ENCODE data around the gene ATXN2. TPM values are rescaled to one million over a fixed set of nuclear protein-coding genes. Genes with fewer than 3 reads are reported as not detected.
"Not testable (repeated sequence)": the region's sequence is repeated elsewhere in the genome, so short reads cannot be mapped to it uniquely, and the experiment has no call there.

The ATXN2 gene
- total RNA-seq, 1 experiment from 2014 or later: 17.2 TPM

DNA sequence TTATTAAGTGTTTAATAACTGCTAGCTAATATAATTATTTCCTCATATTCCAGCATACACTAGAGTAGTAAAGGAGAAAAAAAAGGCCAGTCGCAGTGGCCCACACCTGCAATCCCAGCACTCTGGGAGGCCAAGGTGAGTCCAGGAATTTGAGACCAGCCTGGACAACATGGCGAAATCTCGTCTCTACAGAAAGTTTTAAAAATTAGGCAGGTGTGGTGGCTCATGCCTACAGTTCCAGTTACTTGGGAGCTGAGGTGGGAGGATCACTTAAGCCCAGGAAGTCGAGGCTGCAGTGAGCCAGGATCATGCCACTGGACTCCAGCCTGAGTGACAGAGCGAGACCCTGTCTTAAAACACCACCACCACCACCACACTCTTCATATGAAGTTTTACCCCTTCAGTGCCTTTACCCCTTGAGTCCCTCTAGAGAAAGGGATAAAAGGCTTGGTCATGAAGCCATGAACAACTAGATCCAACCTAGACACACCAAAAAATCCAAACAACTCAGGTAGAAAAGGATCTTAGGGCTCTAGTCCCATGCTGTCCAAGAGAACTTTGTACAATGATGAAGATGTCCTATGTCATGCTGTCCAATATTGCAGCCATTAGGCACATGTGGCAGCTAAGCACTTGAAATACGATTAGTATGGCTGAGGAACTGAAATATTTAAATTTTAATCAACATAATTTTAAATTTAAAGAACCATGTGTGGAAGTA is 29.6 kb downstream of the ATXN2 start:
- ATAC-seq (peak; percentile 5; the same call in 1 of the 2 replicates), DNase-seq (no peak)
- CTCF ChIA-PET: no interaction called here
- Histone ChIP-seq H4K20me1 (ENCODE audit: low read length) (no peaks in the 10 kb centered on the region), H3K27me3 (ENCODE audit: low read length) (no peaks in the 10 kb centered on the region), H3K27ac (ENCODE audit: low read length) (peak overlapping the region; percentile 77), H3K4me1 (ENCODE audit: insufficient read depth, low read length) (peaks cover 33% of the 10 kb centered on the region), H3K36me3 (ENCODE audit: low read depth, low read length) (no peaks in the 10 kb centered on the region; the same call in 1 of the 2 replicates), H2AFZ (ENCODE audit: low read length) (no peak overlapping the region), H3K4me2 (ENCODE audit: low read length) (peak overlapping the region; percentile 77), H3F3A (ENCODE audit: low read length, unreplicated experiment) (no peaks in the 10 kb centered on the region), H3K9me2 (replicated peaks; ENCODE audit: low read length) (no peaks in the 10 kb centered on the region), H3K79me2 (ENCODE audit: low read length) (peaks cover 92% of the 10 kb centered on the region), H3K9me3 (ENCODE audit: low read length) (no peaks in the 10 kb centered on the region), H3K9ac (ENCODE audit: low read length) (no peak overlapping the region), H3K4me3 (ENCODE audit: low read length) (peak overlapping the region; percentile 4; the same call in 1 of the 2 replicates)
- BruUV-seq (replicated peaks): no TSS peak
- TF ChIP-seq EZH2 (IDR thresholded peaks at IDR 0.05; ENCODE audit: low read length, unreplicated experiment): no peak
- TF ChIP-seq, protein P1, sequence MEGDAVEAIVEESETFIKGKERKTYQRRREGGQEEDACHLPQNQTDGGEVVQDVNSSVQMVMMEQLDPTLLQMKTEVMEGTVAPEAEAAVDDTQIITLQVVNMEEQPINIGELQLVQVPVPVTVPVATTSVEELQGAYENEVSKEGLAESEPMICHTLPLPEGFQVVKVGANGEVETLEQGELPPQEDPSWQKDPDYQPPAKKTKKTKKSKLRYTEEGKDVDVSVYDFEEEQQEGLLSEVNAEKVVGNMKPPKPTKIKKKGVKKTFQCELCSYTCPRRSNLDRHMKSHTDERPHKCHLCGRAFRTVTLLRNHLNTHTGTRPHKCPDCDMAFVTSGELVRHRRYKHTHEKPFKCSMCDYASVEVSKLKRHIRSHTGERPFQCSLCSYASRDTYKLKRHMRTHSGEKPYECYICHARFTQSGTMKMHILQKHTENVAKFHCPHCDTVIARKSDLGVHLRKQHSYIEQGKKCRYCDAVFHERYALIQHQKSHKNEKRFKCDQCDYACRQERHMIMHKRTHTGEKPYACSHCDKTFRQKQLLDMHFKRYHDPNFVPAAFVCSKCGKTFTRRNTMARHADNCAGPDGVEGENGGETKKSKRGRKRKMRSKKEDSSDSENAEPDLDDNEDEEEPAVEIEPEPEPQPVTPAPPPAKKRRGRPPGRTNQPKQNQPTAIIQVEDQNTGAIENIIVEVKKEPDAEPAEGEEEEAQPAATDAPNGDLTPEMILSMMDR (conservative IDR thresholded peaks at IDR 0.05; ENCODE audit: low read depth, low read length): no peak
- TF ChIP-seq EZH2phosphoT487 (IDR thresholded peaks at IDR 0.05; ENCODE audit: borderline replicate concordance, low read length): no peak
- intact Hi-C loops (cut with micrococcal nuclease): no loop called here
- POLR2A ChIA-PET (ENCODE audit: unreplicated experiment): interaction anchor here (0.6 kb wide), 1 partner anchor 15 kb away, joined by 3 read pairs; no protein-coding TSS in a partner anchor

DNA sequence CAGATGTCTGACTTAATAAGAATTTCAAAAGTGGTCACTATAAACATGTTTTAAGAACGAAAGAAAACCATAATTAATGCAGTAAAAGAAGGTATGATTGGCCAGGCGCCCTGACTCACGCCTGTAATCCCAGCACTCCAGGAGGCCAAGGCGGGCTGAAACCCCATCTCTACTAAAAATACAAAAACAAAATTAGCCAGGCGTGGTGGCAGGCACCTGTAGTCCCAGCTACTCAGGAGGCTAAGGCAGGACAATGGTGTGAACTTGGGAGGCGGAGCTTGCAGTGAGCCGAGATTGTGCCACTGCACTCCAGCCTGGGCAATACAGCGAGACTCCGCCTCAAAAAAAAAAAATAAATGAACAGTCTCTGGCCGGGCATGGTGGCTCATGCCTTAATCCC is 38.3 kb downstream of the ATXN2 start:
- H3K4me1 ChIP-seq (ENCODE audit: insufficient read depth, low read length): peaks cover 18% of the 10 kb centered on the region
- ATAC-seq; H3K27ac ChIP-seq (ENCODE audit: low read length); H3F3A ChIP-seq (ENCODE audit: low read length, unreplicated experiment); POLR2A ChIA-PET (ENCODE audit: unreplicated experiment); H3K4me2 ChIP-seq (ENCODE audit: low read length); H2AFZ ChIP-seq (ENCODE audit: low read length); intact Hi-C loops (cut with micrococcal nuclease); H3K9me3 ChIP-seq (ENCODE audit: low read length); DNase-seq; H3K9ac ChIP-seq (ENCODE audit: low read length); H4K20me1 ChIP-seq (ENCODE audit: low read length); H3K9me2 ChIP-seq (replicated peaks; ENCODE audit: low read length); CTCF ChIA-PET; H3K27me3 ChIP-seq (ENCODE audit: low read length); H3K4me3 ChIP-seq (ENCODE audit: low read length); H3K36me3 ChIP-seq (ENCODE audit: low read depth, low read length); BruUV-seq (replicated peaks): not testable (repeated sequence)
- H3K79me2 ChIP-seq (ENCODE audit: low read length): peaks cover 85% of the 10 kb centered on the region

DNA sequence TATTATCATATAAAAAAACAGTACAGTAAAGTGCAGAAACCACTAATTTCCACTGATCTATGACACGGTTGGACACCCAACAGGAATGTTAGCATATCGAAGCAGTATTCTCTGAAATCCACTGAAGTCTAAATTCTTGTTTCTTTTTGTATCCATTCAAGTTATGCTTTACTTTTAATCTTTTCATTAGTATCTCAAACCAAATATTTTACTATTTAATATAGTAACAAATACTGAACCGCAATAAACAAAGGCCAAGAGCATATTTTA is 41.1 kb downstream of the ATXN2 start:
- peaks cover 87% of the 10 kb centered on the region for H3K79me2 ChIP-seq (ENCODE audit: low read length)
- no peak overlapping the region for H3K9ac ChIP-seq (ENCODE audit: low read length)
- no peaks in the 10 kb centered on the region for H3K27me3 ChIP-seq (ENCODE audit: low read length)
- H4K20me1 ChIP-seq (ENCODE audit: low read length): no peaks in the 10 kb centered on the region
- peak overlapping the region; percentile 61 for H3K4me2 ChIP-seq (ENCODE audit: low read length)
- no peaks in the 10 kb centered on the region for H3F3A ChIP-seq (ENCODE audit: low read length, unreplicated experiment)
- ChIA-PET POLR2A (ENCODE audit: unreplicated experiment) (no interaction called here), CTCF (interaction anchor here (0.7 kb wide), 1 partner anchor 15 kb away, joined by 3 read pairs; no protein-coding TSS in a partner anchor)
- H3K27ac ChIP-seq (ENCODE audit: low read length): 0 out of 2 replicates have a peak overlapping the region, but pooled peaks have one; percentile 54
- ATAC-seq: no peak; the same call in 1 of the 2 replicates
- H3K36me3 ChIP-seq (ENCODE audit: low read depth, low read length): no peaks in the 10 kb centered on the region
- DNase-seq: no peak
- BruUV-seq (replicated peaks): no TSS peak
- peaks cover 18% of the 10 kb centered on the region for H3K4me1 ChIP-seq (ENCODE audit: insufficient read depth, low read length)
- no peaks in the 10 kb centered on the region for H3K9me3 ChIP-seq (ENCODE audit: low read length)
- H3K4me3 ChIP-seq (ENCODE audit: low read length): no peak overlapping the region
- intact Hi-C loops (cut with micrococcal nuclease): loop anchor here (5.0 kb wide), 1 partner anchor 39 kb away; the partner anchor contains the start of gene ATXN2
- TF ChIP-seq EZH2phosphoT487 (IDR thresholded peaks at IDR 0.05; ENCODE audit: borderline replicate concordance, low read length) (no peak), EZH2 (IDR thresholded peaks at IDR 0.05; ENCODE audit: low read length, unreplicated experiment) (no peak)
- TF ChIP-seq, protein P1 (conservative IDR thresholded peaks at IDR 0.05; ENCODE audit: low read depth, low read length): no peak
- no peak overlapping the region for H2AFZ ChIP-seq (ENCODE audit: low read length)
- H3K9me2 ChIP-seq (replicated peaks; ENCODE audit: low read length): no peaks in the 10 kb centered on the region
